HFF-Myc (cell line): ENCODE measurements around the gene LSS.
"Not testable (repeated sequence)": the region's sequence is repeated elsewhere in the genome, so short reads cannot be mapped to it uniquely, and the experiment has no call there.

ENCODE experiments used
- DNase-seq: peaks from one replicate; pipeline ENCODE4 v3.0.0-alpha.2; 2011; ENCODE audit warnings: low read depth; ENCODE audit errors: extremely low read depth
- H3K4me3 ChIP-seq: replicated peaks from 2 replicates; pipeline ENCODE4 v1.5.1; 2011; ENCODE audit warnings: low read depth, mild to moderate bottlenecking, control low read depth, low read length
- TF ChIP-seq, protein P1 (sequence below): IDR thresholded peaks from 2 replicates; pipeline ENCODE4 v1.5.1; 2012; ENCODE audit warnings: mild to moderate bottlenecking, low read depth, low read length, control low read depth; ENCODE audit errors: missing control alignments

LSS gene

GRCh38 chr21:46226920-46227599 lies 1.5 kb downstream of the LSS start:
- TF ChIP-seq, protein P1, sequence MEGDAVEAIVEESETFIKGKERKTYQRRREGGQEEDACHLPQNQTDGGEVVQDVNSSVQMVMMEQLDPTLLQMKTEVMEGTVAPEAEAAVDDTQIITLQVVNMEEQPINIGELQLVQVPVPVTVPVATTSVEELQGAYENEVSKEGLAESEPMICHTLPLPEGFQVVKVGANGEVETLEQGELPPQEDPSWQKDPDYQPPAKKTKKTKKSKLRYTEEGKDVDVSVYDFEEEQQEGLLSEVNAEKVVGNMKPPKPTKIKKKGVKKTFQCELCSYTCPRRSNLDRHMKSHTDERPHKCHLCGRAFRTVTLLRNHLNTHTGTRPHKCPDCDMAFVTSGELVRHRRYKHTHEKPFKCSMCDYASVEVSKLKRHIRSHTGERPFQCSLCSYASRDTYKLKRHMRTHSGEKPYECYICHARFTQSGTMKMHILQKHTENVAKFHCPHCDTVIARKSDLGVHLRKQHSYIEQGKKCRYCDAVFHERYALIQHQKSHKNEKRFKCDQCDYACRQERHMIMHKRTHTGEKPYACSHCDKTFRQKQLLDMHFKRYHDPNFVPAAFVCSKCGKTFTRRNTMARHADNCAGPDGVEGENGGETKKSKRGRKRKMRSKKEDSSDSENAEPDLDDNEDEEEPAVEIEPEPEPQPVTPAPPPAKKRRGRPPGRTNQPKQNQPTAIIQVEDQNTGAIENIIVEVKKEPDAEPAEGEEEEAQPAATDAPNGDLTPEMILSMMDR = no peak
- DNase-seq = no peak
- peak overlapping the region; percentile 88 for H3K4me3 ChIP-seq

- H3K4me3 ChIP-seq = peak overlapping the region; percentile 88
Observed at GRCh38 chr21:46226146-46226545, 2.4 kb downstream of the LSS start.

GRCh38 chr21:46223661-46224060 lies 4.9 kb downstream of the LSS start:
- not testable (repeated sequence) for DNase-seq

More at GRCh38 chr21:46226146-46226545, 2.4 kb downstream of the LSS start:
- TF ChIP-seq, protein P1 = no peak
- DNase-seq = no peak

GRCh38 chr21:46223217-46223616 lies 5.4 kb downstream of the LSS start:
- TF ChIP-seq, protein P1 = no peak
- no peak for DNase-seq
- no peak overlapping the region for H3K4me3 ChIP-seq

More at GRCh38 chr21:46223661-46224060, 4.9 kb downstream of the LSS start:
- not testable (repeated sequence) for H3K4me3 ChIP-seq

- no peak overlapping the region for H3K4me3 ChIP-seq
- DNase-seq = no peak
- TF ChIP-seq, protein P1 = no peak
Observed at GRCh38 chr21:46222436-46223116, 6.0 kb downstream of the LSS start.

- H3K4me3 ChIP-seq = no peak overlapping the region
- DNase-seq = no peak
- TF ChIP-seq, protein P1 = no peak
Observed at GRCh38 chr21:46221664-46222435, 6.7 kb downstream of the LSS start.

DNA sequence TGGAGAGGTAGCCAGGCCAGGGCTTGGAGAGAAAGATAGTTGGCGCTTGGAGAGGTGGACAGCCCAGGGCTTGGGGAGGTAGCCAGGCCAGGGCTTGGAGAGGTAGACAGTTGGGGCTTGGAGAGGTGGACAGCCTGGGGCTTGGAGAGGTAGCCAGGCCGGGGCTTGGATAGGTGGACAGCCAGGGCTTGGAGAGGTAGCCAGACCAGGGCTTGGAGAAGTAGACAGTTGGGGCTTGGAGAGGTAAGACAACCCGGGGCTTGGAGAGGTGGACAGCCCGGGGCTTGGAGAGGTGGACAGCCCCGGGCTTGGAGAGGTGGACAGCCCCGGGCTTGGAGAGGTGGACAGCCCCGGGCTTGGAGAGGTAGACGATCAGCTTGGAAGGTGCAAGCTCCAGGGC lies 7.7 kb downstream of the LSS start:
- H3K4me3 ChIP-seq = no peak overlapping the region
- no peak for DNase-seq
- TF ChIP-seq, protein P1 = no peak
